Sigmoid colon (tissue), 7 donors: ENCODE measurements around the gene MED19. TPM values are rescaled to one million over a fixed set of nuclear protein-coding genes. Genes with fewer than 3 reads are reported as not detected.

Source experiments
- DNase-seq: peaks from one replicate; pipeline ENCODE4 v3.0.0-alpha.2; 2019
- H3K27ac ChIP-seq, 4 donors: fragments of 200-600 bp; sonication (generic); one replicate each; pipeline ENCODE4 v1.5.1; 2016 to 2019; ENCODE audit warnings: mild to moderate bottlenecking in 1 of 4
- H3K27me3 ChIP-seq, 3 donors: fragments of 200-600 bp; sonication (generic); one replicate each; pipeline ENCODE4 v1.5.1; 2019; ENCODE audit warnings: mild to moderate bottlenecking in 1 of 3
- H3K36me3 ChIP-seq, 4 donors: fragments of 200-600 bp; sonication (generic); one replicate each; pipeline ENCODE4 v1.5.1; 2016 to 2019
- H3K4me1 ChIP-seq, 4 donors: fragments of 200-600 bp; sonication (generic); one replicate each; pipeline ENCODE4 v1.5.1; 2017 to 2019
- H3K4me3 ChIP-seq, 4 donors: fragments of 200-600 bp; sonication (generic); one replicate each; pipeline ENCODE4 v1.5.1; 2017 to 2019; ENCODE audit warnings: mild to moderate bottlenecking in 2 of 4, moderate library complexity in 1 of 4
- H3K9me3 ChIP-seq, 4 donors: fragments of 200-600 bp in 3 of 4; sonication (generic) in 3 of 4; one replicate each; pipeline versions ENCODE4 v1.5.1 to v1.6.1; 2013 to 2019
- CTCF ChIP-seq, 4 experiments: fragments of 450-650 bp in 3 of 4; fragments of 200-600 bp in 1 of 4; IDR thresholded peaks; one replicate each; pipeline ENCODE4 v1.5.1; 2016 to 2019; ENCODE audit warnings: antibody characterized with exemption in 4 of 4, mild to moderate bottlenecking in 3 of 4, moderate library complexity in 2 of 4
- EP300 ChIP-seq, 4 donors: sonication (generic); formaldehyde crosslinking; IDR thresholded peaks; one replicate each; pipeline ENCODE4 v1.6.1; 2017; ENCODE audit warnings: antibody characterized with exemption in 4 of 4
- POLR2A ChIP-seq, 2 donors: fragments of 450-650 bp; IDR thresholded peaks; one replicate each; pipeline ENCODE4 v1.6.1; 2016; ENCODE audit warnings: antibody characterized with exemption in 2 of 2, mild to moderate bottlenecking in 2 of 2, moderate library complexity in 2 of 2
- POLR2AphosphoS5 ChIP-seq, 4 donors: sonication (generic); formaldehyde crosslinking; IDR thresholded peaks; one replicate each; pipeline ENCODE4 v1.6.1; 2017; ENCODE audit warnings: antibody characterized with exemption in 4 of 4
- WGBS, 2 donors: extraction: QIAGEN DNeasy Blood & Tissue Kit; methylation state at CpG; one replicate each; pipeline ENCODE4 v1.1.7; 2013; 5-methylcytosine and 5-hydroxymethylcytosine counted together
- intact Hi-C: fragments of 100-400 bp; cut with DNase I; formaldehyde crosslinking; loops from one replicate; pipeline ENCODE4 v1.15.1; 2023
- polyA plus RNA-seq, 3 donors: library from polyadenylated mRNA; stranded (reverse); fragments of 200-250 nt; gene quantifications; one replicate each; pipeline ENCODE4 v1.2.3, GENCODE V29; 2013
- total RNA-seq, 4 donors: library from RNA; depleted of rRNA; stranded (reverse); fragments of >200 nt; gene quantifications; one replicate each; pipeline ENCODE4 v1.1.0, GENCODE V29; 2016
- donor health status: healthy with polysubstance abuse.
- donor health status: Bipolar disorder and iron deficiency.
- donor health status: healthy.

MED19 gene
- total and polyA plus RNA-seq, 7 donors: 8.3 to 18.5 (median 14.4) TPM

GRCh38 chr11:57667117-57667735, 44.8 kb downstream of the MED19 start:
- Histone ChIP-seq H3K36me3 (peaks cover 0 to 13% (median 2%) of the 10 kb centered on the region in 4 donors), H3K9me3 (no peaks in the 10 kb centered on the region), H3K4me1 (peaks cover 0 to 30% (median 28%) of the 10 kb centered on the region in 4 donors), H3K27ac (peak overlapping the region; percentile 92 to 99 (median 98)), H3K4me3 (peak overlapping the region; percentile 67 to 98 (median 84)), H3K27me3 (no peaks in the 10 kb centered on the region)
- intact Hi-C loops: loop anchor here (5.0 to 10.0 kb wide), 8 partner anchors 45 to 1945 kb away; partner anchors contain the start of genes CTNND1, LPXN, MED19 and P2RX3
- 0% methylated on average over 29 of the region's 29 CpGs for WGBS, 2 donors
- peak; percentile 100 for DNase-seq
- TF ChIP-seq POLR2AphosphoS5 (IDR thresholded peaks at IDR 0.05) (peak in 3 of 4 donors; percentile 23 to 58 (median 41)), EP300 (IDR thresholded peaks at IDR 0.05) (no peak), POLR2A (IDR thresholded peaks at IDR 0.05) (no peak), CTCF (IDR thresholded peaks at IDR 0.05) (no peak)

- Histone ChIP-seq H3K4me3 (no peak overlapping the region), H3K27me3 (no peaks in the 10 kb centered on the region), H3K27ac (no peak overlapping the region), H3K9me3 (no peaks in the 10 kb centered on the region), H3K36me3 (peaks cover 14 to 40% (median 25%) of the 10 kb centered on the region in 4 donors), H3K4me1 (peaks cover 0 to 14% (median 12%) of the 10 kb centered on the region in 4 donors)
- no peak for DNase-seq
- 82 to 92% methylated on average over 9 of the region's 9 CpGs for WGBS, 2 donors
- intact Hi-C loops: loop anchor here (10.0 kb wide), 2 partner anchors 911 to 1891 kb away; partner anchors contain the start of genes LPXN and ZFP91
- TF ChIP-seq CTCF (IDR thresholded peaks at IDR 0.05) (no peak), EP300 (IDR thresholded peaks at IDR 0.05) (no peak), POLR2AphosphoS5 (IDR thresholded peaks at IDR 0.05) (no peak), POLR2A (IDR thresholded peaks at IDR 0.05) (no peak)
These were observed 48.0 kb downstream of the MED19 start for GRCh38 chr11:57663975-57664374.

- no peak for TF ChIP-seq EP300 (IDR thresholded peaks at IDR 0.05)
- no peak for TF ChIP-seq CTCF (IDR thresholded peaks at IDR 0.05)
- no peak for TF ChIP-seq POLR2A (IDR thresholded peaks at IDR 0.05)
- no peak for TF ChIP-seq POLR2AphosphoS5 (IDR thresholded peaks at IDR 0.05)
- Histone ChIP-seq H3K4me1 (peaks cover 0 to 20% (median 19%) of the 10 kb centered on the region in 4 donors), H3K27me3 (no peaks in the 10 kb centered on the region), H3K9me3 (no peaks in the 10 kb centered on the region), H3K36me3 (peaks cover 14 to 40% (median 25%) of the 10 kb centered on the region in 4 donors), H3K27ac (no peak overlapping the region), H3K4me3 (no peak overlapping the region)
- WGBS, 2 donors: 70 to 73% methylated on average over 4 of the region's 4 CpGs
- no peak for DNase-seq
- intact Hi-C loops: loop anchor here (10.0 kb wide), 2 partner anchors 912 to 1892 kb away; partner anchors contain the start of genes LPXN and ZFP91
These were observed 49.1 kb downstream of the MED19 start for GRCh38 chr11:57662893-57663292.

GRCh38 chr11:57659669-57660068, 52.3 kb downstream of the MED19 start:
- no peak for DNase-seq
- TF ChIP-seq CTCF (IDR thresholded peaks at IDR 0.05) (no peak), EP300 (IDR thresholded peaks at IDR 0.05) (no peak), POLR2A (IDR thresholded peaks at IDR 0.05) (no peak), POLR2AphosphoS5 (IDR thresholded peaks at IDR 0.05) (no peak)
- WGBS, 2 donors: 95 to 96% methylated on average over 14 of the region's 14 CpGs
- no peak overlapping the region for H3K27ac ChIP-seq
- no peaks in the 10 kb centered on the region for H3K9me3 ChIP-seq
- peaks cover 14 to 40% (median 25%) of the 10 kb centered on the region in 4 donors for H3K36me3 ChIP-seq
- peaks cover 0 to 20% (median 17%) of the 10 kb centered on the region in 4 donors for H3K4me1 ChIP-seq
- H3K27me3 ChIP-seq: no peaks in the 10 kb centered on the region
- intact Hi-C loops: loop anchor here (10.0 kb wide), 2 partner anchors 915 to 1895 kb away; partner anchors contain the start of genes LPXN and ZFP91
- H3K4me3 ChIP-seq: no peak overlapping the region
